ENCODE data around the gene LMF1.
"Not testable (repeated sequence)": the region's sequence is repeated elsewhere in the genome, so short reads cannot be mapped to it uniquely, and the experiment has no call there.

LMF1 gene

GRCh38 chr16:890217-890616 is 80.6 kb downstream of the LMF1 start:
- no peak for DNase-seq

GRCh38 chr16:889586-889985 is 81.2 kb downstream of the LMF1 start:
- no peak for DNase-seq

GRCh38 chr16:888901-889570 is 81.7 kb downstream of the LMF1 start:
- DNase-seq, result no peak

- not testable (repeated sequence) for DNase-seq
Observed at GRCh38 chr16:888456-888855, 82.3 kb downstream of the LMF1 start.

DNA sequence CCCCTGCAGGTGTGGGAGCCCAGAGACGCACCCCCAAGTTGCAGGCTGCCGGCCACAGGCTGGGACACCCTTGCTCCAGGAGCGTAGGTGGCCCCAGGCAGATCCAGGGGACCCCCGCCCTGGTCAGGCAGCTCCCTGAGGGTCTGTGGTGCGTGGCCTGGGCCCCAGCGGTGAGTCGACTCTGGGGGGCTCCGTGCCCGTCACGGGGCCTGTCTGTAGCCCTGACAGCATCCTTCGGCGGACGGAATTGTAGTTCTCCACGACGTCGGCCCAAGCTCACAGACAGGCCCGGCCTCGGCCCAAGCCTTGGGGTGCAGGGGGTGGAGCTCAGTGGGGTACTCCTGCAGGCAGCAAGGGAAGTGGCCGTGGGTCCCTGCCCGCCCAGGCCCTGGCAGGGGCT is 82.9 kb downstream of the LMF1 start:
- DNase-seq, result no peak

- no peak for DNase-seq
Observed at GRCh38 chr16:886802-887731, 83.7 kb downstream of the LMF1 start.

- no peak for DNase-seq
Observed at GRCh38 chr16:886084-886543, 84.7 kb downstream of the LMF1 start.

DNA sequence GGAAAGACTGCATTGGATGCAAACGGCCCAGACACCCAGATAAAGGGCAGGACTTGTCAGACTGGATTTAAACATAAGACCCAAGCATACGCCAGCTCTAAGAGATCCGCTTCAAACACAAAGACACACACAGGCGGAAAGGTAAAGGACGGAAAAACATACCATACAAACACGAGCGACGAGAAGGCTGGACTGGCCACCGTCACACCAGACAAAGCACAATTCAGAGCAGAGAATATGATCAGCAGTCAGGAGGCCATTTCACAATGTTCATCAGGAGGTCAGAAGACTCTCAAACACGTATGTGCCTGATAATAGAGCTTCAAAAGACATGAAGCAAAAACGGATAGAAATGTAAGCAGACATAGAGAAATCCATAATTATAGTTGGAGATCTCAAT is 85.4 kb downstream of the LMF1 start:
- no peak for DNase-seq

GRCh38 chr16:884232-884631 is 86.6 kb downstream of the LMF1 start:
- no peak for DNase-seq

GRCh38 chr16:883781-884180 is 87.0 kb downstream of the LMF1 start:
- DNase-seq, result no peak

DNA sequence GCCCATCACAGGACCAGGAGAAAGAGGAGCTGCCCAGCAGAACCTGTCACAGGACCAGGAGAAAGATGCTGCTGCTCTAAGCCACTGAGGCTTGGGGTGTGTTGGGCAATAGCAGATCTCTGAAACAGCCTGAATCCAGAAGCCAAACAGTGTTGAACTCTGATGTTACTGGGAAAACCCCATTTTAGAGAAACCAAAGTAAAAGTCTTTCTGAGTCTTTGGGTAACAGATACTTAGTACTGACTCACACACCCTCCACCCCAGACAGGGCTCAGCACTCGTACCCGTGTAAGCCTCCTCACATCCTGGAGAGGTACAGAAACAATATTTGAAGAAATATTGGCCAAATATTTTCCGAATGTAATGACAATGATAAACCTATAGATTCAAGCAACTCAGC is 87.4 kb downstream of the LMF1 start:
- no peak for DNase-seq

- DNase-seq, result not testable (repeated sequence)
Observed at GRCh38 chr16:882671-883070, 88.1 kb downstream of the LMF1 start.

- DNase-seq, result no peak
Observed at GRCh38 chr16:882256-882655, 88.5 kb downstream of the LMF1 start.

DNA sequence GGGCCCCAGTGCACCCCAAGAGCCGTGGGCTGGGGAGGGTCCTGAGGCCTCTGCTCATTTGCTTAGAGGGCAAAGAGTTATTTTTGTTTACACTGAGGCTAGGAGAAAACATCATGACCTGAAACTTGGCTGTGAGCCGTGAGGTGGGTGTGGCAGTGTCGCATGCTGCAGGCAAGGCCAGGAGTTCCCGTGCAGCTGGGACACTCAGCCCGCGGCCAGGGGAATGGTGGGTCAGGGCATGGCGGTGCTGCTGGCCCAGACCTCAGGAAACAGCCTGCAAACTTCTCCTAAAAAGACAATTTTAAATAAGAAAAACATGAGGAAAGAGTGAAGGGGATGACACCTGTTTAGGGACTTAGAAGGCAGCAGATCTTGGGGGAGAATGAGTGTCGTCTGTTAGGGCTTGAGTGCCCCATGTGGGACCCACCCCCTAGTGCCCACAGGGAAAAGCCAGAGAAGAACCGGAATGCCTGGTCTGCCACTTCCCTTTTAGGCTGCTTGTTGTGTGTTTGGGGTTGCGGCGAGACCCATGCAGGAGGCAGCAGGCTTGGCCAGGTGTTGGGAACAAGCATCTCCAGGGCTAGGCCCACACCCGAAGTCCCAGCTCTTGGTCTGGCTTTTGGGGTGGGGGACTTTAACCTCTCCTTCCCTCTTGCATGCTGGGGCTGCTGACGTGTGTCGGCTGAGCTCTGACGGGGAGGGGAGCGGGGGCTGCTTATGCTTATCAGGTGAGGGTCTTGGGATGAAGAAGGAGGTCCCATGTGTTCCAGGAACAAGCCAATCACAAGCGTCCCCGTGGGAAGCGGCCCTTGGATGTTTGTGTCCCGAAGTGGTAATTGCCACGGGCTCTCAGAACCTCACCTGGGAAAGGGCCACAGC is 89.3 kb downstream of the LMF1 start:
- DNase-seq, result no peak

GRCh38 chr16:880471-881171 is 90.2 kb downstream of the LMF1 start:
- no peak for DNase-seq

DNA sequence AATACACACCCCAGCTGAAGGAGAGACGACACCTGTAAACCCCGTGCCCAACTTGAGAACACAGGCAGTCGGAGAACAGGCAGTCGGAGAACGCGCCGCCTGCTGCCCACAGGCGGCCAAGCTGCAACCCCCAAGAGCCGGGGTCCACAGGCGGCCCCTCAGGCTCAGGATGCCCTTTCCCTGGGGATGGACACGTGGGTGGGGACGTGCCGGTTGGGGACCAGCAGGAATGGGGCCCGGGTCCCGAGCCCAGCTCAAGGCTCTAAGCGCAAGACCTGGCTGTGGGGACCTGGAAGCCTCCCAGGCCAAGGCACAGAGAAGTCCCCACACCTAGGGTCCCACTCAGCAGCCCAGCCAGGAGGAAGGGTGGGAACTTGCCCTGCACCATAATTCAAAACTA is 90.8 kb downstream of the LMF1 start:
- DNase-seq, result no peak

GRCh38 chr16:879461-879861 is 91.3 kb downstream of the LMF1 start:
- DNase-seq, result no peak

GRCh38 chr16:878886-879285 is 91.9 kb downstream of the LMF1 start:
- no peak for DNase-seq

DNA sequence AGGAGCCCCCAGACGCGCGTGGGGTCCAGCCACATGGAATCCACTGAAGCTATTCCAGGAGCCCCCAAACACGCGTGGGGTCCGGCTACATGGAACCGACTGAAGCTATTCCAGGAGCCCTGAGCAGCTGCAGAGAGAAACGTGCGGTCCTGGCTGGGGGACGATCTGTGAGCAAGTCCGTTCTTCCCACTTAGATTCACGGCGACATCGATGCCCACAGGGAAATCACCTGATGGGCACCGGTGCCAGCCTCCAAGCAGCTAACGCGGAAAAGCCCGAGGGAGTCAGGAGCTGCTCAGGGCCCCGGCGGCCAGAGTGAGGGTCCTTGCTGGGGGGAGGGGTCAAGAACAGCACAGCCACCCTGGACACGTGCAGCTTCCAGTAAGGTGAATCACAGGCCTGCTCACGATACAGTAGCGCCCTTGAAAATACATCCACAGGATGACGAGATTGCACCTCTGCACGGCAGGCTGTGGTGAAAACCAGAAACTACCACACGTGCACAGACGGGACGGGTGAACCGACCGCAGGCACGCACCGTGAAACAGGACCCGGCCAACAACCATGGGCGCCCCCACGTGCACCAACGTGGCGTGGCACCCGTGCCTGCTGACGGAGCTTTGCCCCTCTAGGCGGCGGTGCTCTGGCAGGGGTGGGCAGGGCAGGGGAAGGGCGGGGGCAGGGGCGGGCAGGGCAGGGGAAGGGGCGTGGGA is 92.6 kb downstream of the LMF1 start:
- DNase-seq, result no peak

GRCh38 chr16:877242-878071 is 93.3 kb downstream of the LMF1 start:
- DNase-seq, result no peak
